ENCODE data around the gene MAP6.

DNA sequence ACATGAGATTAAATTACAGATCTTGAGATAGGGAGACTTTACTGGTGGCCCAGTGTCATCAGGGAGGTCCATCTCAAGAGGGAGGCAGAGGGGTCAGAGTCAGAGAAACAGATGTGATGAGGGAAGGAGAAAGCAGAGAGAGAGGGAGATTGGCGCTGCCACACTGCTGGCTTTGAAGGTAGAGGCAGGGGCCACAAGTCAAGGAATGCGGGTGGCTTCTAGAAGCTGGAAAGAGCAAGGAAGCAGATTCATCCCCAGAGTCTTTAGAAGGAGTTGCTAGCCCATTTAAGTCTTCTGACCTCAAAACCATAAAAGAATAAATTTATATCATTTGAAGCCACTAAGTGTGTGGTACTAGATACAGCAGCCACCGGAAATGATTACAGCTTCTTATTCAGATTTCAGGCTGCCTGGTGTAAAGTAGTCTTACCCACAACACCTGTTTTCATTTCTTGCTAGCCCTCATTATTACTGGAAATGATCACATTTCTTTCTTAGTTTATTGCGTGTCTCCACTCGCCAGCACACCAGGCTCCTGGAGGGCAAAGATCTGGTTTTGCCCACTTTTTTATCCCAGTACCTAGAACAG, 119.4 kb downstream of the MAP6 start:
- TF ChIP-seq, protein P1, sequence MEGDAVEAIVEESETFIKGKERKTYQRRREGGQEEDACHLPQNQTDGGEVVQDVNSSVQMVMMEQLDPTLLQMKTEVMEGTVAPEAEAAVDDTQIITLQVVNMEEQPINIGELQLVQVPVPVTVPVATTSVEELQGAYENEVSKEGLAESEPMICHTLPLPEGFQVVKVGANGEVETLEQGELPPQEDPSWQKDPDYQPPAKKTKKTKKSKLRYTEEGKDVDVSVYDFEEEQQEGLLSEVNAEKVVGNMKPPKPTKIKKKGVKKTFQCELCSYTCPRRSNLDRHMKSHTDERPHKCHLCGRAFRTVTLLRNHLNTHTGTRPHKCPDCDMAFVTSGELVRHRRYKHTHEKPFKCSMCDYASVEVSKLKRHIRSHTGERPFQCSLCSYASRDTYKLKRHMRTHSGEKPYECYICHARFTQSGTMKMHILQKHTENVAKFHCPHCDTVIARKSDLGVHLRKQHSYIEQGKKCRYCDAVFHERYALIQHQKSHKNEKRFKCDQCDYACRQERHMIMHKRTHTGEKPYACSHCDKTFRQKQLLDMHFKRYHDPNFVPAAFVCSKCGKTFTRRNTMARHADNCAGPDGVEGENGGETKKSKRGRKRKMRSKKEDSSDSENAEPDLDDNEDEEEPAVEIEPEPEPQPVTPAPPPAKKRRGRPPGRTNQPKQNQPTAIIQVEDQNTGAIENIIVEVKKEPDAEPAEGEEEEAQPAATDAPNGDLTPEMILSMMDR (IDR thresholded peaks at IDR 0.05): no peak
- TF ChIP-seq POLR2A (IDR thresholded peaks at IDR 0.05): no peak

Measured in right lobe of liver (tissue), 4 donors.